HG03565 (cell line): ENCODE results near the gene UBE2C.

Source experiments
- ATAC-seq: cut with Tn5 transposase; IDR thresholded peaks from one replicate; pipeline ENCODE4 v1.9.1; 2021; ENCODE audit warnings: mild to moderate bottlenecking, moderate library complexity; ENCODE audit not compliant: unreplicated experiment

The UBE2C gene

DNA sequence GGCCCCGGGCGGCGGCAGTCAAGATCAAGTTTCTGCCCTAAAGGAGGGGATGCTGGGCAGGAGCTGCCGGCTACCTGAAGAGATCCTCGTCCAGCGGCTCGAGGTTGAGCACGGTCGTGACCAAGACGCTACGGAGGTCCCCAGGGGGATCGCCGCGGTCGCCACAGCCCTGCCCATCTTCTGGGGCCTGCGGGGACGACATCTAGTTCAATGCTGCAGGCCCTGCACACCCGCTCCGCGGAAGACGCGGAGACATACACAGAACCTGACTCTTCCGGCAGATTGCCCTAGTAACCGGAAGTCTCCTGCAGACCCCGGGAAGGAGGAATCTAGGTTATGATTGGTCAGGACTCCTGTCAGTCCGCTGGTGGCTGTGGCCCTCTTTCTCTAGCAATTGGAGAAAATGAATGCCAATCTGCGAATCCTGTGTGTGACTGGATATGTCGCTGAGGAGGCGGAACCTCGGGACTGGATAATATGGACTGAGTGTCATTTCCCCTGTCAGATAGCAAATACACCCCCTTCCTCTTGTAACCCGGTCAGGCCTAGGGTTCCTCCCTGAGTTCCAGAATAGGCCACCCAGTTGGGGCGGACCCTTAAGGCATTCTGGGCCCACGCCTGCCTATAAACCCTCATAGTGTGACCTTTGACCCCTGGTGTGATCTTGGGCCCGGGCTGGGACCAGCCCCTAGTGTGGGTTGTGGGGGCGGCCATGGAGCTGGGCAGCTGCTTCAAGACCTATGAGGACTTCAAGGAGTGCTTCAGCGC, 44.9 kb downstream of the UBE2C start, which contains the start of the genes ACOT8 and ZSWIM3:
ACOT8 (minus strand) TSS at position 279 of the 768 bp plus-strand sequence; CDS start at position 202, 77 bp downstream.
ZSWIM3 (plus strand) TSS at position 501 of the 768 bp plus-strand sequence; CDS start at position 713, 212 bp downstream.
- ATAC-seq, result peak; percentile 94

DNA sequence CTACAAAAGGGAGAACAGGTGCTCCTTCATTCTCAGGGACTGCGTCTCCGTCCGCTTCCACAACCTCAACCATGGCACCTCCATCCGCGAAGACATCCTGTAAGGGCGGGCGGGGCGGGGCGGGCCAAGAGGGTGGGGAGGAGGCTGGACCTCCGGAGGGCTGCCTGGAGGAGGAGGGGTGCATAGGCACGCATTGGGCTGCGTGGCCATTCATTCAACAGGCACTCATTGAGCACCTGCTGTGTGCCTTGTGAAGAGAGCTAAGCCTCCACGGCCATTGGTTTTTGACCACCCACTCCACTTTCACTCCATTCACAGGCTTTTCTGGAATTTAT, 45.4 kb downstream of the UBE2C start:
- ATAC-seq, result peak; percentile 17

DNA sequence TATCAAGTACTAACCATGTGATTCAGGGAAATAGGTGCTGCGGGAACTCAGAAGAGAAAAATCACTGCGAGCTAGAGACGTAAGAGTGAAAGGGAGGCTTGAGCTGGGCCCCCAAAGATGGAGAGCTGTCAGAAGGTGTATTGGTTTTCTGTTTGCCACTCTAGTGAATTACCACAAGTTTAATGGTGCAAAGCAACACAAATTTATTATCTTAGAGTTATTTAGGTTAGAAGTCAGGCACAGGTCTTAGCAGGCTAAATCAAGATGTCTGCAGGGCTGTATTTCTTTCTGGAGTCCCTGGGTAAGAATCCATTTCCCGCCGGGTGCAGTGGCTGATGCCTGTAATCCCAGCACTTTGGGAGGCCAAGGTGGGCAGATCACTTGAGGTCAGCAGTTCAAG, 47.5 kb downstream of the UBE2C start:
- no peak for ATAC-seq

DNA sequence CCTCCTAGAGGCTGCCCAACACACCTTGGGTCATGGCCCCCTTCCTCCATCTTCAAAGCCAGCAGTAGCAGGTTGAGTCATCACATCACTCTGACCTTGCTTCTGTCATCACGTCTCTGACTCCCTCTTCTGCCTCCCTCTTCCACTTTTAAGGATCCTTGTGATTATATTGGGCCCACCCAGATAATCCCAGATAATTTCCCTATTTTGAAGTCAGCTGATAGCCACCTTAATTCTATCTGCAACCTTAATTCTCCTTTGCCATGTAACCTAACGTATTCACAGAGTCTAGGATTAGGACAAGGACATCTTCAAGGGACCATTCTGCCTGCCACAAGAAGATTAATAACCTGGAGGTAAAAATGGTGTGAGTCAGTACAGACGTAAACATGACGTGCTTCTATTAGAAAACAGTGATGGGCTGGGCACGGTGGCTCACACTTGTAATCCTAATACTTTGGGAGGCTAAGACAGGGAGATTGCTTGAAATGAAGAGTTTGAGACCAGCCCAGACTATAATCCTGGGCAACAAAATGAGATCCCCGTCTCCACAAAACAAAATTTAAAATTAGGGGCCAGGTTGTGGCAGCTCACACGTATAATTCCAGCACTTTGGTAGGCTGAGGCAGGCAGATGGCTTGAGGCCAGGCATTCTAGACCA, 48.2 kb downstream of the UBE2C start:
- no peak for ATAC-seq

DNA sequence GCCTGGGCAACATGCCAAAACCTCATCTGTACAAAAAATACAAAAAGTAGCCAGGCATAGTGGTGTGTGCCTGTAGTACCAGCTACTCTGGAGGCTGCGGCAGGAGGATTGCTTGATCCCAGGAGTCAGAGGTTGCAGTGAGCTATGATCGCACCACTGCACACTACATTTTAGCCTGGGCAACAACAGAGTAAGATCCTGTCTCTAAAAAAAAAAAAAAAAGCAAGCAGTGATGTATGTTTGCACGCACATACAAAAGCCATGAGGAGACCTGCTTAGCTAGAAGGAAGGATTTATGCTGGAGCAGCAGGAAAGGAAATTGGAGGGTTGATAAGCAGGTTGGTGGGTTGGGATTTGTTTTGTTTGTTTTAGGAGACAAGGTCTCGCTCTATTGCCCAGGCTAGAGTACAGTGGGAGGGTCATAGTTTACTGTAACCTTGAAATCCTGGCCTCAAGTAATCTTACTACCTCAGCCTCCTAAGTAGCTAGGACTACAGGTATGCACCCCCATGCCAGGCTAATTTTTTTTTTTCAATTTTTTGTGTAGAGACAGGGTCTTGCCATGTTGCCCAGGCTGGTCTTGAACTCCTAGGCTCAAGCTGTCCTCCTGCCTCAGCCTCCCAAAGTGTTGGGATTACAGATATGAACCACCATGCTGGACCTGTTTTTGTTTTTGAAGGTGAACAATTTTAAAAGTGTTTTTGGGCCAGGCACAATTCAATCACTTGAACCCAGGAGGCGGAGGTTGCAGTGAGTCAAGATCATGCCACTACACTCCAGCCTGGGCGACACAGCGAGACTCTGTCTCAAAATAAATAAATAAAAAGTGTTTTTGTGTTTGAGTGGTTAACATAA, 49.0 kb downstream of the UBE2C start:
- ATAC-seq, result no peak

DNA sequence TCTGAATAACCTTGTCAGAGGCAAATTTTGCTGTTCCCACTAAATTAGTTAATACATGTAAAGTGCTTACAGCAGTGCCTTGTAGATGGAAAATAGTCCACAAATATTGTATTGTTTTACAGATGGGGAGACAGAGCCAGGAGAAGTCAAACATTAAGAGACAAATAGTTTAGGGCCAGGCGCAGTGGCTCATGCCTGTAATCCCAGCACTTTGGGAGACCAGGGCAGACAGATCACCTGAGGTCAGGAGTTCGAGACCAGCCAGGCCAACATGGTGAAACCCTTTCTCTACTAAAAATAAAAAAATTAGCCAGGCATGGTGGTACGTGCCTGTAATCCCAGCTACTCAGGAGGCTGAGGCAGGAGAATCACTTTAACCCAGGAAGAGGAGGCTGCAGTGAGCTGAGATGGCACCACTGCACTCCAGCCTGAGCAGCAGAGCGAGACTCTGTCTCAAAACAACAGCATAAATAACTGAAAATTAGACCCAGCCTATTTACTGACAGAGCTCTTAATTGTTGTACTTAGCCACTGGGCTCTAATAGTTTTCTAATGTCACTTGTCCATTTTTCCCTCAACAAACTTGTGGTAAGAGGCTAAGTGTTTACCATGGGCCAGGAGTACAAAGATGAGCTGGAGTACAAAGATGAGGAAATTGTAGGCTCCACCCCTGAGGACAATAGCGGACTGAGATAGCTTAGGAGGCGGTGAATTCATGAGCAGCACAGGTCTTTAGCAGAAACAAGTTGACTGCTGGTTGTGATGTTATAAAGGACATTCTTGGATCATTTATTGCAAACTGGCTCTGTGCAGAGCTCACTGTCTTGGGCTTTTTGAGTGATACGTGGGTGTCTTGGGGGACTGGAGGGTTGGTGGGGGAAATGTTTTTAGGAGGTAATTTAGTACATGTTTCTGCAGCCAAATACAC, 51.4 kb downstream of the UBE2C start:
- no peak for ATAC-seq

DNA sequence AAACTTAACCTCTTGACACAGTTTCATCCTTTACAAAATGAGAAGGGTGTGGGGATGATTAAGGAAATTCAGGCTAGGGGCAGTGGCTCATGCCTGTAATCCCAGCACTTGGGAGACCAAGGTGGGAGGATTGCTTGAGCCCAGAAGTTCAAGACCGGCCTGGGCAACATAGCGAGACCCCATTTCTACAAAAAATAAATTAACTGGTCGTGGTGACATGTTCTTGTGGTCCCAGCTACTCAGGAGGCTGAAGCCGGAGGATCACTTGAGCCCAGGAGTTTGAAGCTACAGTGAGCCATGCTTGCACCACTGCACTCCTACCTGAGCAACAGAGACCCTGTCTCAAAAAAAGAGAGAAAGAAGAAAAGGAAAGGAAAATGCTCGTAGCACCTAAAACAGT, 54.0 kb downstream of the UBE2C start:
- ATAC-seq, result no peak
